ENCODE results near the gene DTHD1. TPM values are rescaled to one million over a fixed set of nuclear protein-coding genes. Genes with fewer than 3 reads are reported as not detected.

The DTHD1 gene
- total RNA-seq, 1 donor from 2014 or later = not detected

- no peaks in the 10 kb centered on the region for H3F3A ChIP-seq (ENCODE audit: low read depth)
- H3K36me3 ChIP-seq = no peaks in the 10 kb centered on the region
- peaks cover 5% of the 10 kb centered on the region for H3K4me1 ChIP-seq
- no peak overlapping the region for H3K9ac ChIP-seq
- no peaks in the 10 kb centered on the region for H3K9me3 ChIP-seq (ENCODE audit: low read depth)
- no peak overlapping the region for H3K4me3 ChIP-seq
- H4K20me1 ChIP-seq (ENCODE audit: low read depth) = no peaks in the 10 kb centered on the region
- no peaks in the 10 kb centered on the region for H3K9me3 Mint-ChIP-seq
- no peak overlapping the region for H3K27ac Mint-ChIP-seq
- peaks cover 10% of the 10 kb centered on the region for H3K4me1 Mint-ChIP-seq
- DNase-seq (ENCODE audit: low spot score) = peak; percentile 11
- no peak overlapping the region for H2AFZ ChIP-seq (replicated peaks)
- TF ChIP-seq CTCF (IDR thresholded peaks at IDR 0.05) = no peak
- TF ChIP-seq EZH2 (IDR thresholded peaks at IDR 0.05) = no peak
- TF ChIP-seq EZH2phosphoT487 (IDR thresholded peaks at IDR 0.05) = no peak
- no peaks in the 10 kb centered on the region for H3K27me3 ChIP-seq
- no peak overlapping the region for H3K4me3 Mint-ChIP-seq
- no peak overlapping the region for H3K4me2 ChIP-seq
- no peaks in the 10 kb centered on the region for H3K79me2 ChIP-seq (ENCODE audit: low read depth)
- peaks cover 4% of the 10 kb centered on the region for H3K27me3 Mint-ChIP-seq (ENCODE audit: insufficient read depth, low read depth)
- H3K36me3 Mint-ChIP-seq = no peaks in the 10 kb centered on the region
- no peak overlapping the region for H3K27ac ChIP-seq
Measured at GRCh38 chr4:36332023-36332781, 50.8 kb downstream of the DTHD1 start.

GRCh38 chr4:36332782-36333131 is 51.3 kb downstream of the DTHD1 start:
- Histone ChIP-seq H3K9ac (no peak overlapping the region), H3K4me3 (no peak overlapping the region), H3K36me3 (no peaks in the 10 kb centered on the region), H3K79me2 (ENCODE audit: low read depth) (no peaks in the 10 kb centered on the region), H3K27me3 (no peaks in the 10 kb centered on the region), H4K20me1 (ENCODE audit: low read depth) (no peaks in the 10 kb centered on the region), H3K4me2 (no peak overlapping the region), H3K27ac (no peak overlapping the region), H3K4me1 (peaks cover 5% of the 10 kb centered on the region), H2AFZ (replicated peaks) (no peak overlapping the region), H3F3A (ENCODE audit: low read depth) (no peaks in the 10 kb centered on the region), H3K9me3 (ENCODE audit: low read depth) (no peaks in the 10 kb centered on the region)
- Mint-ChIP-seq H3K27me3 (ENCODE audit: insufficient read depth, low read depth) (peaks cover 5% of the 10 kb centered on the region), H3K4me3 (no peak overlapping the region), H3K4me1 (peaks cover 10% of the 10 kb centered on the region), H3K36me3 (no peaks in the 10 kb centered on the region), H3K27ac (no peak overlapping the region), H3K9me3 (no peaks in the 10 kb centered on the region)
- no peak for DNase-seq (ENCODE audit: low spot score)
- TF ChIP-seq EZH2 (IDR thresholded peaks at IDR 0.05) (no peak), CTCF (IDR thresholded peaks at IDR 0.05) (no peak), EZH2phosphoT487 (IDR thresholded peaks at IDR 0.05) (no peak)

DNA sequence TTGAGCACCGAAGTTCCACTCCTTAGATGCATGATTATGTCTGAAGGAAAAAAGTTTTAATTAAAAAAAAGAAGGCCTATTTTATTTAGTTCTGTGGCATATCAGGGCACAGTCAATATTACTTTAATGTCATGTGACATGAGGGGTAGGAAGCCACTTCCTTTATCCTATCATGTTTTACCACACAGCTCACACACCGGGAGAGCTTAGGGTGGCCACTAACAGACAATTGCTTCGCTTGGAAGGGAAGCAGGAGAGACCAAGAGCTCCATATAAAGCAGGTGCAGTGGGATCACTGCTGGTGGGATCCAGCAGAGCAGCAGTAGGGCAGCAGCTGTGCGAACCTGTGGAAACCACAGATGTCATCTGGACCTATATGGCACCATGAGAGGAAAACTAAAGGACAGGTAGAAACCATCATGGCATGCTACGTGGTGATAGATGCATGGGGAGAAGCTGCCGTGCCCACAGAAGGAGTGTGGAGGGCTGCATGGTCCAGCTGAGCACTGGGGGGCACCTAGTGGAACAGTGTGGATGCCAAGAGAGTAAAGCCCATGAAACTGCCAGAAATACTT is 52.0 kb downstream of the DTHD1 start:
- Mint-ChIP-seq H3K4me3 (no peak overlapping the region), H3K36me3 (no peaks in the 10 kb centered on the region), H3K9me3 (no peaks in the 10 kb centered on the region), H3K27ac (no peak overlapping the region), H3K27me3 (ENCODE audit: insufficient read depth, low read depth) (peaks cover 5% of the 10 kb centered on the region), H3K4me1 (peaks cover 10% of the 10 kb centered on the region)
- H3K27ac ChIP-seq = no peak overlapping the region
- H3K4me3 ChIP-seq = no peak overlapping the region
- H3K79me2 ChIP-seq (ENCODE audit: low read depth) = no peaks in the 10 kb centered on the region
- no peak for DNase-seq (ENCODE audit: low spot score)
- H3K36me3 ChIP-seq = no peaks in the 10 kb centered on the region
- H3K27me3 ChIP-seq = no peaks in the 10 kb centered on the region
- no peaks in the 10 kb centered on the region for H3F3A ChIP-seq (ENCODE audit: low read depth)
- H3K4me2 ChIP-seq = no peak overlapping the region
- H3K9me3 ChIP-seq (ENCODE audit: low read depth) = no peaks in the 10 kb centered on the region
- no peak overlapping the region for H2AFZ ChIP-seq (replicated peaks)
- no peak overlapping the region for H3K9ac ChIP-seq
- no peaks in the 10 kb centered on the region for H4K20me1 ChIP-seq (ENCODE audit: low read depth)
- TF ChIP-seq EZH2 (IDR thresholded peaks at IDR 0.05) (no peak), EZH2phosphoT487 (IDR thresholded peaks at IDR 0.05) (no peak), CTCF (IDR thresholded peaks at IDR 0.05) (no peak)
- peaks cover 5% of the 10 kb centered on the region for H3K4me1 ChIP-seq

Data from neural progenitor cell (in vitro differentiated cells).